Measurements from ENCODE around the gene ZSCAN16. TPM values are rescaled to one million over a fixed set of nuclear protein-coding genes. Genes with fewer than 3 reads are reported as not detected.
"Not testable (repeated sequence)": the region's sequence is repeated elsewhere in the genome, so short reads cannot be mapped to it uniquely, and the experiment has no call there.

The ZSCAN16 gene
- total RNA-seq, 2 experiments from 2014 or later: 7.6 to 8.6 TPM

DNA sequence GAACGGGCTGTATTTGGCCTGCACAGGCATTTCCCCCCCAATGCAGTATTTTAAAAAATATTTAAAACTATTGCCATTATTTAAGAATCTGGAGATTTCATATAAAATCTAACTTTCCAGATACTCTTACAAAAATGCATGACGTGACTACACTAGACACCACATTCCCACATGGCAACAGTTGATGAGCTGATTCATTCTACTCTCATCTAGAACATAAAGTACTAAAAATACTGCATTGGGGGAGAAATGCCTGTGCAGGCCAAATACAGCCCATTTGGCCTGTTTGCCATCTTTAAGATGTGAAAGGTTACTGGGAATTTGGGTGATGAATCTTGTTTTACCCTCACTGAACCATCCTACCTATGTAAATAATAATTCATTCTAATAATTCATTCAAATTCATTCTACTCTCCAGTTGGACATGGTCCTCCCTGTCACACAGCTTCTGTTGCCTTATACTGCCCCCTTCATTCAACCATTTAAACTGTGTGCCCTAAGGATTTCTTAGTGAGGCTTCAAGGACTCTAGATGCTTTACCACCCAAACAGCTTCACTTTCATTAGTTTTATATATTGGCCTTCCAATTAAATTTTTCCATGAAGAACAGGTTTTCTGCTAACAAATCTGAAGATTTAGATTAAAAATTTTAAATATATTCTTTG is 6.9 kb upstream of the ZSCAN16 start:
- Histone ChIP-seq H3K9me3 (ENCODE audit: low read length) (no peaks in the 10 kb centered on the region), H3K4me1 (ENCODE audit: insufficient read depth, low read length, poor library complexity, severe bottlenecking) (no peaks in the 10 kb centered on the region), H4K20me1 (ENCODE audit: insufficient read depth, low read length) (no peaks in the 10 kb centered on the region), H3K79me2 (ENCODE audit: insufficient read depth, low read depth, low read length) (no peaks in the 10 kb centered on the region), H2AFZ (ENCODE audit: low read length) (no peak overlapping the region), H3K36me3 (ENCODE audit: insufficient read depth, low read length) (peaks cover 78% of the 10 kb centered on the region), H3K9me2 (ENCODE audit: insufficient read depth, low read length) (no peaks in the 10 kb centered on the region), H3K27ac (ENCODE audit: low read depth, low read length, poor library complexity, severe bottlenecking) (no peak overlapping the region), H3K4me2 (ENCODE audit: low read length) (no peak overlapping the region), H3K4me3 (ENCODE audit: low read depth, low read length, poor library complexity, severe bottlenecking) (no peak overlapping the region)
- ChIA-PET POLR2A (interaction anchor here (0.8 kb wide), 1 partner anchor 223 kb away, joined by 3 read pairs; no protein-coding TSS in a partner anchor), CTCF (ENCODE audit: unreplicated experiment) (no interaction called here)
- TF ChIP-seq, protein P1, sequence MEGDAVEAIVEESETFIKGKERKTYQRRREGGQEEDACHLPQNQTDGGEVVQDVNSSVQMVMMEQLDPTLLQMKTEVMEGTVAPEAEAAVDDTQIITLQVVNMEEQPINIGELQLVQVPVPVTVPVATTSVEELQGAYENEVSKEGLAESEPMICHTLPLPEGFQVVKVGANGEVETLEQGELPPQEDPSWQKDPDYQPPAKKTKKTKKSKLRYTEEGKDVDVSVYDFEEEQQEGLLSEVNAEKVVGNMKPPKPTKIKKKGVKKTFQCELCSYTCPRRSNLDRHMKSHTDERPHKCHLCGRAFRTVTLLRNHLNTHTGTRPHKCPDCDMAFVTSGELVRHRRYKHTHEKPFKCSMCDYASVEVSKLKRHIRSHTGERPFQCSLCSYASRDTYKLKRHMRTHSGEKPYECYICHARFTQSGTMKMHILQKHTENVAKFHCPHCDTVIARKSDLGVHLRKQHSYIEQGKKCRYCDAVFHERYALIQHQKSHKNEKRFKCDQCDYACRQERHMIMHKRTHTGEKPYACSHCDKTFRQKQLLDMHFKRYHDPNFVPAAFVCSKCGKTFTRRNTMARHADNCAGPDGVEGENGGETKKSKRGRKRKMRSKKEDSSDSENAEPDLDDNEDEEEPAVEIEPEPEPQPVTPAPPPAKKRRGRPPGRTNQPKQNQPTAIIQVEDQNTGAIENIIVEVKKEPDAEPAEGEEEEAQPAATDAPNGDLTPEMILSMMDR (conservative IDR thresholded peaks at IDR 0.05; ENCODE audit: low read length): peak; percentile 21; the same call in 1 of the 2 replicates
- no peak for TF ChIP-seq EZH2phosphoT487 (IDR thresholded peaks at IDR 0.05; ENCODE audit: borderline replicate concordance, low read depth, low read length)
- BruUV-seq (replicated peaks): no TSS peak
- intact Hi-C loops (cut with micrococcal nuclease; ENCODE audit: unreplicated experiment): no loop called here
- DNase-seq (ENCODE audit: low spot score): no peak

GRCh38 chr6:28118217-28118616 is 6.2 kb upstream of the ZSCAN16 start:
- no peaks in the 10 kb centered on the region for H3K9me2 ChIP-seq (ENCODE audit: insufficient read depth, low read length)
- H3K27ac ChIP-seq (ENCODE audit: low read depth, low read length, poor library complexity, severe bottlenecking): no peak overlapping the region
- TF ChIP-seq, protein P1 (conservative IDR thresholded peaks at IDR 0.05; ENCODE audit: low read length): no peak
- no peak for TF ChIP-seq EZH2phosphoT487 (IDR thresholded peaks at IDR 0.05; ENCODE audit: borderline replicate concordance, low read depth, low read length)
- ChIA-PET CTCF (ENCODE audit: unreplicated experiment) (no interaction called here), POLR2A (no interaction called here)
- intact Hi-C loops (cut with micrococcal nuclease; ENCODE audit: unreplicated experiment): no loop called here
- no peaks in the 10 kb centered on the region for H3K4me1 ChIP-seq (ENCODE audit: insufficient read depth, low read length, poor library complexity, severe bottlenecking)
- peaks cover 4% of the 10 kb centered on the region; the same call in 1 of the 2 replicates for H3K79me2 ChIP-seq (ENCODE audit: insufficient read depth, low read depth, low read length)
- H3K4me2 ChIP-seq (ENCODE audit: low read length): no peak overlapping the region
- H3K9me3 ChIP-seq (ENCODE audit: low read length): no peaks in the 10 kb centered on the region
- H4K20me1 ChIP-seq (ENCODE audit: insufficient read depth, low read length): no peaks in the 10 kb centered on the region
- BruUV-seq (replicated peaks): no TSS peak
- peaks cover 85% of the 10 kb centered on the region for H3K36me3 ChIP-seq (ENCODE audit: insufficient read depth, low read length)
- H2AFZ ChIP-seq (ENCODE audit: low read length): no peak overlapping the region
- no peak overlapping the region for H3K4me3 ChIP-seq (ENCODE audit: low read depth, low read length, poor library complexity, severe bottlenecking)
- DNase-seq (ENCODE audit: low spot score): no peak

- Histone ChIP-seq H3K4me1 (ENCODE audit: insufficient read depth, low read length, poor library complexity, severe bottlenecking) (peaks cover 27% of the 10 kb centered on the region), H3K36me3 (ENCODE audit: insufficient read depth, low read length) (peaks cover 79% of the 10 kb centered on the region), H4K20me1 (ENCODE audit: insufficient read depth, low read length) (peaks cover 5% of the 10 kb centered on the region; the same call in 1 of the 2 replicates), H3K9me2 (ENCODE audit: insufficient read depth, low read length) (no peaks in the 10 kb centered on the region), H3K4me3 (ENCODE audit: low read depth, low read length, poor library complexity, severe bottlenecking) (no peak overlapping the region), H2AFZ (ENCODE audit: low read length) (no peak overlapping the region), H3K79me2 (ENCODE audit: insufficient read depth, low read depth, low read length) (peaks cover 38% of the 10 kb centered on the region; the same call in 1 of the 2 replicates), H3K4me2 (ENCODE audit: low read length) (no peak overlapping the region), H3K27ac (ENCODE audit: low read depth, low read length, poor library complexity, severe bottlenecking) (no peak overlapping the region), H3K9me3 (ENCODE audit: low read length) (no peaks in the 10 kb centered on the region)
- intact Hi-C loops (cut with micrococcal nuclease; ENCODE audit: unreplicated experiment): no loop called here
- POLR2A ChIA-PET: no interaction called here
- CTCF ChIA-PET (ENCODE audit: unreplicated experiment): no interaction called here
- no TSS peak for BruUV-seq (replicated peaks)
- TF ChIP-seq EZH2phosphoT487 (IDR thresholded peaks at IDR 0.05; ENCODE audit: borderline replicate concordance, low read depth, low read length): no peak
- TF ChIP-seq, protein P1 (conservative IDR thresholded peaks at IDR 0.05; ENCODE audit: low read length): no peak
- DNase-seq (ENCODE audit: low spot score): no peak
Observed at GRCh38 chr6:28121876-28122275, 2.5 kb upstream of the ZSCAN16 start.

- TSS peak; percentile 21 for BruUV-seq (replicated peaks)
- H4K20me1 ChIP-seq (ENCODE audit: insufficient read depth, low read length); intact Hi-C loops (cut with micrococcal nuclease; ENCODE audit: unreplicated experiment); H3K9me2 ChIP-seq (ENCODE audit: insufficient read depth, low read length); H3K9me3 ChIP-seq (ENCODE audit: low read length); DNase-seq (ENCODE audit: low spot score); H3K27ac ChIP-seq (ENCODE audit: low read depth, low read length, poor library complexity, severe bottlenecking); H2AFZ ChIP-seq (ENCODE audit: low read length); CTCF ChIA-PET (ENCODE audit: unreplicated experiment); H3K4me2 ChIP-seq (ENCODE audit: low read length); H3K4me3 ChIP-seq (ENCODE audit: low read depth, low read length, poor library complexity, severe bottlenecking): not testable (repeated sequence)
- Histone ChIP-seq H3K79me2 (ENCODE audit: insufficient read depth, low read depth, low read length) (peaks cover 42% of the 10 kb centered on the region), H3K36me3 (ENCODE audit: insufficient read depth, low read length) (peaks cover 79% of the 10 kb centered on the region), H3K4me1 (ENCODE audit: insufficient read depth, low read length, poor library complexity, severe bottlenecking) (peaks cover 28% of the 10 kb centered on the region)
- POLR2A ChIA-PET: interaction anchor here (4.5 kb wide), 1 partner anchor 18 kb away, joined by 64 read pairs; the partner anchor contains the start of gene ZKSCAN8
Observed at GRCh38 chr6:28122283-28122682, 2.1 kb upstream of the ZSCAN16 start.

Measured in OCI-LY7 (cell line).